ENCODE results near the gene RNF148. TPM values are rescaled to one million over a fixed set of nuclear protein-coding genes. Genes with fewer than 3 reads are reported as not detected.
"Not testable (repeated sequence)": the region's sequence is repeated elsewhere in the genome, so short reads cannot be mapped to it uniquely, and the experiment has no call there.

Gene RNF148
- total RNA-seq, 2 experiments from 2014 or later = not detected

DNA sequence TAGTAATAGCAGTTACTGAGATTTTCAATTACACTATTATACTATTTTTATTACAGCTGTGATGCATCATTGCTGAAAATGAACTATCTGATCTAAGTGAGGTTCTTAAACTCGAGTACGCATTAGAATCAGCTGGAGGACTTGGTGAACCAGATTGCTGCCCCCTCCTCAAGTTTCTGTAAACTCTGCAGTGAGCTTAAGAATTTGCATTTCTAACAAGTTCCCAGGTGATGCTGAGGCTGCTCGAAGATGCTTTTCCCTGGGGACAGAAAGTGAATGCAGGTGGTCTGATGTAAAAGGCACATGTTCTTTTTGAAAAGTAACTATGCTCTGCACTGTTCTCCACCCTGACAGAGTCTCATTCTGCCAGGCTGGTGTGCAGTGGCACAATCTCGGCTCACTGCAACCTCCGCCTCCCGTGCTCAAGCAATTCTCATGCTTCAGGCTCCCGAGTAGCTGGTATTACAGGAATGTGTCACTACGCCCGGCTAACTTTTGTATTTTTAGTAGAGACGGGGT is 16.3 kb downstream of the RNF148 start:
- ATAC-seq (ENCODE audit: poor library complexity) = no peak
- intact Hi-C loops (cut with DNase I, micrococcal nuclease) = no loop called here
- Histone ChIP-seq H3K27me3 (ENCODE audit: control insufficient read depth in 1 of 2, insufficient read depth in 2 of 2, low read length in 2 of 2) (no peaks in the 10 kb centered on the region), H3K4me3 (ENCODE audit: low read length) (no peak overlapping the region), H3K27ac (ENCODE audit: low read depth in 1 of 2, low read length in 2 of 2) (no peak overlapping the region), H3K9me3 (ENCODE audit: control insufficient read depth in 1 of 2, insufficient read depth in 1 of 2, low read length in 2 of 2) (peaks cover 0 to 17% of the 10 kb centered on the region in 2 experiments), H3K4me1 (ENCODE audit: insufficient read depth, low read length) (no peaks in the 10 kb centered on the region), H3K36me3 (ENCODE audit: insufficient read depth, low read length) (no peaks in the 10 kb centered on the region)
- no peaks in the 10 kb centered on the region for H3K27me3 Mint-ChIP-seq
- no peak for DNase-seq
- H3K27ac Mint-ChIP-seq = no peak overlapping the region
- H3K36me3 Mint-ChIP-seq (ENCODE audit: low read depth) = no peaks in the 10 kb centered on the region
- H3K4me1 Mint-ChIP-seq (ENCODE audit: low read depth) = no peaks in the 10 kb centered on the region
- POLR2A ChIA-PET = no interaction called here
- TF ChIP-seq, protein P1, sequence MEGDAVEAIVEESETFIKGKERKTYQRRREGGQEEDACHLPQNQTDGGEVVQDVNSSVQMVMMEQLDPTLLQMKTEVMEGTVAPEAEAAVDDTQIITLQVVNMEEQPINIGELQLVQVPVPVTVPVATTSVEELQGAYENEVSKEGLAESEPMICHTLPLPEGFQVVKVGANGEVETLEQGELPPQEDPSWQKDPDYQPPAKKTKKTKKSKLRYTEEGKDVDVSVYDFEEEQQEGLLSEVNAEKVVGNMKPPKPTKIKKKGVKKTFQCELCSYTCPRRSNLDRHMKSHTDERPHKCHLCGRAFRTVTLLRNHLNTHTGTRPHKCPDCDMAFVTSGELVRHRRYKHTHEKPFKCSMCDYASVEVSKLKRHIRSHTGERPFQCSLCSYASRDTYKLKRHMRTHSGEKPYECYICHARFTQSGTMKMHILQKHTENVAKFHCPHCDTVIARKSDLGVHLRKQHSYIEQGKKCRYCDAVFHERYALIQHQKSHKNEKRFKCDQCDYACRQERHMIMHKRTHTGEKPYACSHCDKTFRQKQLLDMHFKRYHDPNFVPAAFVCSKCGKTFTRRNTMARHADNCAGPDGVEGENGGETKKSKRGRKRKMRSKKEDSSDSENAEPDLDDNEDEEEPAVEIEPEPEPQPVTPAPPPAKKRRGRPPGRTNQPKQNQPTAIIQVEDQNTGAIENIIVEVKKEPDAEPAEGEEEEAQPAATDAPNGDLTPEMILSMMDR (IDR thresholded peaks at IDR 0.05) = no peak
- H3K4me3 Mint-ChIP-seq = no peak overlapping the region
- CTCF ChIA-PET = no interaction called here
- peaks cover 8% of the 10 kb centered on the region for H3K9me3 Mint-ChIP-seq

DNA sequence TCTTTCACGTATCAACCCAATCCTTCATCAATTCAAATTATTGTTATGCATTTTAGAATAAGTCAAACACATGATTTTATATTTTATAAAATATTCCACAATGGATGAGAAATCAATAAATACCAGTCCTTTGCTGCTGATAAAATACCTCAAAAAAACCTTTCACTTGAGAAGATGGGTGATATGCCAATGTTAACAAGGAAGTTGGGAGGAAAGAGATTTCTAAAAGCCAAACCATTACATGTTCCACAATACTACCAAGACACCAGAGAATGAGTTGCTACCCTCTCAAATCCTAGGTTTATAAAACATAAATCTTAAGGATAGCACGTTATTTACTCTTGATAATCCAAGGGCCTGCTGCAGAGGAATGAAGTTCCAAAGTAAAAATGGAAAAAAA is 18.2 kb downstream of the RNF148 start:
- Mint-ChIP-seq H3K36me3 (ENCODE audit: low read depth) (no peaks in the 10 kb centered on the region), H3K4me1 (ENCODE audit: low read depth) (no peaks in the 10 kb centered on the region), H3K4me3 (no peak overlapping the region), H3K27me3 (no peaks in the 10 kb centered on the region), H3K9me3 (peaks cover 5% of the 10 kb centered on the region), H3K27ac (no peak overlapping the region)
- CTCF ChIA-PET = no interaction called here
- Histone ChIP-seq H3K27me3 (ENCODE audit: control insufficient read depth in 1 of 2, insufficient read depth in 2 of 2, low read length in 2 of 2) (no peaks in the 10 kb centered on the region), H3K9me3 (ENCODE audit: control insufficient read depth in 1 of 2, insufficient read depth in 1 of 2, low read length in 2 of 2) (peaks cover 0 to 11% of the 10 kb centered on the region in 2 experiments), H3K4me1 (ENCODE audit: insufficient read depth, low read length) (no peaks in the 10 kb centered on the region), H3K27ac (ENCODE audit: low read depth in 1 of 2, low read length in 2 of 2) (no peak overlapping the region), H3K4me3 (ENCODE audit: low read length) (no peak overlapping the region), H3K36me3 (ENCODE audit: insufficient read depth, low read length) (no peaks in the 10 kb centered on the region)
- intact Hi-C loops (cut with DNase I, micrococcal nuclease) = no loop called here
- POLR2A ChIA-PET = no interaction called here
- DNase-seq = no peak
- ATAC-seq (ENCODE audit: poor library complexity) = no peak
- TF ChIP-seq, protein P1 (IDR thresholded peaks at IDR 0.05) = no peak

DNA sequence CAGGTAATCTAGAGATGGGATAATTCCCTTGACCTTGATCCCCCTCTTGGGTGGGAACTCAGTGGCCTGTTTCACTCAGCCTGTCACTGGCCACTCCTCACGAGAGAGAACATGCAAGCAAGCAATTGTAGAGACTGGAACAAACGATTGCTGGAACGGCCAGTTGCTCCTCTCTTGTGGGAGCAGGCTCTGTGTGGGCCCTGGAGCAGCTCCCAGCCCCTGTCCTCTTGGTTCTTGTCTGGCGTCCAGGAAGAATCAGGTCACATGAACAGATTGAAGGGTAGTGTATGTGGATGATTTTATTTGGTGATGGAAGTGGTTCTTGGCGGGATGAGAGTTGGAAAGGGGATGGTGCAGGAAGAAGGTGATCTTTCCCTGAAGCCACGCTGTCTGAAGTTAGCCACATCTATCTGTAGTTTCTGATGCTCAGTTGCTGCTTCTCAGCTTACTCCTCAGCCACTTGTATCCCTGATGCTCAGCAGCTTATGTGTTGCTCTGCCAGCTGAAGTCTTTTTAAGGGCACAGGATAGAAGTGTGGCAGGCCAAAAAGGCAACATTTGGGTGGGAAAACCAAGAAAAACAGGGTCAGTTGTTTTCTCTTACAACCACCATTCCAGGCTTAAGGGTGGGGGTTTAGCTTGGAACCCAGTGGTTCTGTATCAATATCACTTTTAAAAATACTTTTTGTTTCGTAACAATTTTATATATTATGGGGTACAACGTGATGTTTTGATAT is 19.7 kb downstream of the RNF148 start:
- Mint-ChIP-seq H3K4me1 (ENCODE audit: low read depth) (no peaks in the 10 kb centered on the region), H3K27ac (no peak overlapping the region), H3K36me3 (ENCODE audit: low read depth) (no peaks in the 10 kb centered on the region), H3K4me3 (no peak overlapping the region), H3K9me3 (peaks cover 5% of the 10 kb centered on the region), H3K27me3 (no peaks in the 10 kb centered on the region)
- Histone ChIP-seq H3K27me3 (ENCODE audit: control insufficient read depth in 1 of 2, insufficient read depth in 2 of 2, low read length in 2 of 2) (no peaks in the 10 kb centered on the region), H3K36me3 (ENCODE audit: insufficient read depth, low read length) (no peaks in the 10 kb centered on the region), H3K4me3 (ENCODE audit: low read length) (no peak overlapping the region), H3K27ac (ENCODE audit: low read depth in 1 of 2, low read length in 2 of 2) (no peak overlapping the region), H3K4me1 (ENCODE audit: insufficient read depth, low read length) (no peaks in the 10 kb centered on the region), H3K9me3 (ENCODE audit: control insufficient read depth in 1 of 2, insufficient read depth in 1 of 2, low read length in 2 of 2) (peaks cover 0 to 8% of the 10 kb centered on the region in 2 experiments)
- ChIA-PET CTCF (no interaction called here), POLR2A (no interaction called here)
- TF ChIP-seq, protein P1 (IDR thresholded peaks at IDR 0.05) = no peak
- DNase-seq (no peak), ATAC-seq (ENCODE audit: poor library complexity) (no peak)
- intact Hi-C loops (cut with DNase I, micrococcal nuclease) = no loop called here

DNA sequence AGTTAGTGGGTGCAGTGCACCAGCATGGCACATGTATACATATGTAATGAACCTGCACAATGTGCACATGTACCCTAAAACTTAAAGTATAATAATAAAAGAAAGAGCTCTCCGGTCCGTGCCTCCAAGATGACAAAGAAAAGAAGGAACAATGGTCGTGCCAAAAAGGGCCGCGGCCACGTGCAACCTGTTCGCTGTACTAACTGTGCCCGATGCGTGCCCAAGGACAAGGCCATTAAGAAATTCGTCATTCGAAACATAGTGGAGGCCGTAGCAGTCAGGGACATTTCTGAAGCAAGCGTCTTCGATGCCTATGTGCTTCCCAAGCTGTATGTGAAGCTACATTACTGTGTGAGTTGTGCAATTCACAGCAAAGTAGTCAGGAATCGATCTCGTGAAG is 21.5 kb downstream of the RNF148 start:
- H3K4me1 Mint-ChIP-seq (ENCODE audit: low read depth); H3K27ac ChIP-seq (ENCODE audit: low read depth in 1 of 2, low read length in 2 of 2); H3K36me3 ChIP-seq (ENCODE audit: insufficient read depth, low read length); intact Hi-C loops (cut with DNase I, micrococcal nuclease); H3K36me3 Mint-ChIP-seq (ENCODE audit: low read depth); H3K9me3 Mint-ChIP-seq; H3K9me3 ChIP-seq (ENCODE audit: control insufficient read depth in 1 of 2, insufficient read depth in 1 of 2, low read length in 2 of 2); H3K4me3 ChIP-seq (ENCODE audit: low read length); CTCF ChIA-PET; ATAC-seq (ENCODE audit: poor library complexity); POLR2A ChIA-PET; H3K27me3 ChIP-seq (ENCODE audit: control insufficient read depth in 1 of 2, insufficient read depth in 2 of 2, low read length in 2 of 2); H3K27ac Mint-ChIP-seq; H3K4me3 Mint-ChIP-seq; H3K27me3 Mint-ChIP-seq; DNase-seq; H3K4me1 ChIP-seq (ENCODE audit: insufficient read depth, low read length): not testable (repeated sequence)

Measured in CD4-positive, alpha-beta T cell (primary cell).